Activated CD4-positive, CD25-positive, alpha-beta regulatory T cell treated with anti-CD3 and anti-CD28 coated beads, Interleukin-2, amount 50 U/mL, for 24 hours (primary cell): Measurements from ENCODE around the gene PISD.

Experiments
- ATAC-seq, 2 donors: fragments of 150-1000 bp; cut with Tn5 transposase; one replicate each; pipeline ENCODE4 v1.10.0; 2021; ENCODE audit warnings: mild to moderate bottlenecking in 1 of 2, moderate library complexity in 1 of 2

Gene PISD

DNA sequence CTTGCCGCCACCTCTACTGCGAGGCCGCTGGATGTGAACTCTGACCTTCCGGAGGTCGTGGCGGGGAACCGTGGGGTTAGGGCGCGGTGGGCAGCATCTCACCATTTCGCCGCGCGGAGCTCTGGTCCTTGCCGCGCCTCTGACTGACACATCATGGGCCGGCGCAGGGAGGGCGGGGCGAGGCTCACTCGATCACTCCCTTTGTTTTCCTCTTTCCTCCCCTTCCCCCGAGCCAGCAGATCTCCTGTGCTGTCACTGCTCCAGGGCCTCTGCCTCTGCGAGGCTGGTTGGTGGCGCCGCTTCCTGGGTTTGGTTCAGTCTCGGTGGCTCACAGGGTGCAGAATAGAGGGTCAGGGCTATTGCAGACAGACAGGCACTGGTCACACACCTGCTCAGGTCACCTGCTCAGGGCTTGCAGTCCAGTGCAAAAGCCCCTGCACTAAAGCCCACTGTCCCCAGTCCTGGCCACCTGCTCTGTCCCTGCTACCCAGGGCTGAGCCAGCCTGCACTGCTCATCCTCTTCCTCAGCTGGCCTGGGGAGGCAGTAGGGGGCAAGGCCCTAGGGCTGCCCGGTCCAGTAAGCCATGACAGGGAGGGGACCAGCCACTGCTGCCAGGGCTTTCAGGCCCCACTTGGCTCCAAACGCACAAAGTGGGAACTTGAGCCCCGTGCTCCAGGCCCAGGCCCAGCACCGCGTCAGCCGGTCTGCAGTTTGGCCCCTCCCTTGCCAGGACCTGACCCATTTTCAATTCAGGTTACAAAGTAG lies 36.2 kb downstream of the PISD start:
- ATAC-seq, result no peak

DNA sequence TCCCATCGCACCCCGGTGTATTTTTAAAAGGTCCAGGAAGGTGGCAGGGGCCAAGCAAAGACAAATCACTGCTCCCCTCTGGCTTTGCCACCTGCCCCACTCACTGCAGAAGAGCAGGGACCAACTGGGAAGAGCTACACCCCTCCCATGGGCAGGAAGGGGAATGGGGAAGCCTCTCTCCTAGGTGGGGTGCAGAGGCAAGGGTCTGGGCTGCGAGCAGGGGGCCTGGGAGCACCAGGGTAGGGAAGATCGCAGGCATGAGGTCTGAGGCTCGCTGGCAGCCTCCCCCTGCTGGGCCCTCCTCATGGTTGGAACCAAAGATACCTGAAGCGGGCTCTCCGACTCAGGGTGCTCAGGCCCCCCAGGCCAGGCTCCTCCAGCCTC lies 36.8 kb downstream of the PISD start:
- no peak for ATAC-seq

DNA sequence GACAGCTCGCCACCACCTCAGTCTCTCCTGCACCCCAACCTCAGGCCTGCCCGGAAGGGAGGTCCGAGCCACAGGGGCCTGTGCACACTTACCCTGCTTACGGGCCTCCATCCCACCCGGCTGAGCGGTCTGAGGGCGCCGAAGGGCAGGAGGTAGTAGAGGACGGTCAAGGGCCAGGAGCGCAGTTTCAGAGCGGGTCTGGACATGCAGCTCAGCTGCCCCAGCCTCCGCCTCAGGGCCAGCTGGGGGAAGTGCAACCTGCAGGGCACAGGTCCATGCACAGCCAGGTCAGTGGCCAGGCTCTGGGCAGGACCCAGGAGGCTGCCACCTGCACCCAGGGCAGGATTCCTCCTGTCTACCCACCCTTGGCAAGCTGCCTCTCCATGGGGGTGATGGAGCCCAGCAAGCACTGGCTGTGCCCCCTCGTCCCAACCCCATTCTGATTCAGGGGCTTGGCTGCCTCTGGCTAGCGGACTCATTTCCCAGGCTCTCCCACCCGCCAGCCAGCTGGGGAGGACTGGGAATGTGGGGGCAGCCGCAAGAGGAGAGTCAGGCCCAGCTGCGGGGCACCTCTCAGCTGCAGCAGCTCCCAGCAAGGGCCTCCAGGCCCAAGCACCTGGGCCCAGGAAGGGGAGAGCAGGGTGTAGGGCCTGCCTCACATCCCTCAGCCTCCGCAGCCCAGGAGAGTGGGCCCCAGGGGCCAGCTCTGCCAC lies 38.3 kb downstream of the PISD start:
- no peak for ATAC-seq

DNA sequence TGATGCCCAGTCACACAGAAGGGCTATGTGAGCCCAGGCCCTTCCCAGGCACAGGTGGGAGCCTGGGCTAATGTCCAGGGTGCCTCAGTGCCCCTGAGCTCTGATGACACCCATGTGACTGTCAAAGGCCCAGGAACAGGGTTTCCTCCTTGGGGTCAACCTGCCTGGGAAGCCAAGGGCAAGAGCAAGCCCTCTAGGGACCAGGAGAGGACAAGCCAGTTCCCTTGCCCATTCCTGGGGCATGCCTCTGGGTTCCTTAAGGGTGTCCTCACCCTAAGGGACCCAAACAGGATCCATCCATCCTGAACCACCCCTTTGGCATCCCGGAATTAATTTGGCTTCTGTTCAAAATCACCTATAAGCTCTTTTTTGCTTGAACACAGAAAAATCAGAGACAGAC lies 39.0 kb downstream of the PISD start:
- no peak for ATAC-seq

DNA sequence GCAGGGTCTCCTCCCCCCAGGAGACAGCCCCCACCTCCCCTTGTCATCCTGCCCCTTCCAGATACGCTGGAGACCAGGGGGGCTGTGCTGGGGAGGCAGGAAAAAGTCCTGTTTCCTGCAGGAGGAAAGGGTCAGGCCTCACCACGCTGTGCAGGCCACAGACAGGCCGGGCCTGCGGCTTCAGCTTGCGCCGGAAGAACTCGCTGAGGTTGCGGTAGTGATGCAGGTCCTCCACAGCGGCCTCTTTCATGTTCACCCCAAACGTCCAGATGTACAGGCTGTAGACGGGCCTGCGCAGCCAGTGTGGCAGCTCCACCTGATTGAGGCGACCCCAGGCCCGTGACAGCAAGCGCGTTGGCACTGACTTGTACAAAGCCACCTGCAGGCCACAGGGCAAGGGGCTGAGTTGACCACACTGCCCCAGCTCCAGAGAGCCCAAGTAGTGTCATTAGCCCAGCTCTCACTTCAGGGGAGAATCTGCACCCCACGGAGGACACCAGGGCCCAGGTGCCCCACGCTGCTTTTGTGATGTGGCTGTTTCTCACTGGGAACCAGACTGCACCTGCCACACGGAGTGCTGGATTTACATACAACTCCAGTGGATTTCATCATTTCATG lies 40.4 kb downstream of the PISD start:
- no peak for ATAC-seq

DNA sequence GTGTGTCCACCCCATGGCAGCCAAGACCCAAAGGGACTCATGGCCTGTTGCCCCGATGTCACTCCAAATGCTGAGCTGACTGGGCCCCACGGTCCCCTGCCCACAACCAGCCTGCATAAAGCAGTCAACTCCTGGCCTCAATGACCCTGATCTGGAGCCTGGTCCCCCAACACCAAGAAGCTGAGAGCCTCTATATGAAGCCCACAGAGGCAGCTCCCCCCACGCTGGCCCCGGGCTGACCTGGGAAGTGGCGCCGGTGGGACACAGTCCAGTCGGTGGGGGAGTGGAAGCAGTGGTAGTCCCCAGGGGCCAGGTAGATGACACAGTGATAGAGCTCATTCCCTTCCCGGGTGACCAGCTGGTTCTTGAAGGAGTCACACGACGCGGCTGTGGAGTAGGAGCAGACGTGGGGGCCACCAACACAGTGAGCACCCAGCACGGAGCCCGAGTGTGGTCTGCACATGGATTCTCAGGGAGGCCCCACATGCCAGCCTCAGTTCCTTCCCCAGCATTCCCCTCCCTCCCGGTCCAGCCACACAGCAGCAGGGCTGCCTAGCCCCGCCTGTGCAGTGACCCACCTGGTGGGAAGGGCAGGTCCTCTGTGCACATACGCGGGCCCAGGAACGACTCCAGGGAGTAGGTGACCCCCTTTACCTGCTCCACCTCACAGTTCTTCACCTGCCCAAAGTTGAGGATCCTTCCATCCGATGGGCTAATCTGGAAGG lies 41.1 kb downstream of the PISD start:
- ATAC-seq, result no peak

DNA sequence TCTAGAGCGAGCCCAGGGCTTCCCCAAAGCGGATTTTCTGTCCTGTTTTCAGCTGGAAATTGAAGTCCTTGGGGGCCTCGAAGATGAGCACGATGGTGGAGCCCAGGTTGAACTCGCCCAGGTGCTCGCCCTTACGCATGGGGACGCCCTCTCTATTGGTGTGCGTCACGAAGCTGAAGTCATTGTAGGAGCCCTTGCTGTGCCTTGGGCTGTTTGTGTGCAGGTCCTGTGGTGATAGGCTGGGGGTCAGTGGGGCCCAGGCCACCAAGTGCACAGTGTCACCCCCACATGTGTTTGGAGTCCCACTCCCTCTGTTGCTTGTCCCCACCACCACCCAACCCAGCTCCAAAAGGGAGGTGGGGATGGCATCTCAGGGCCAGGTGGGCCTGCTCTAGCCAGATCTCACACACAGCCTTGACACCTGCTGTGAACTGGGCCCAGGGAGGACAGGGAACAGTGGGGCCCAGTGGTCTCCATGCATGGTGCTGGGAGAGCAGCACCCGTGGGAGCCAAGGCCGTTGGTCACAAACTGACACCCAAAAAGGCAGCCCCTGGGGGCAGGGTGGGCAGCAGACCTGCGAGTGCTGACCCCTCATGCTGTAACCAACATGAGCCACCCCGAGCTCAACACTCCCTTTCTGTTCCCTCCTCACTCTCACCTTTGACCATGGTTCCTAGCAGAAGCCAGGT lies 42.3 kb downstream of the PISD start:
- no peak for ATAC-seq

DNA sequence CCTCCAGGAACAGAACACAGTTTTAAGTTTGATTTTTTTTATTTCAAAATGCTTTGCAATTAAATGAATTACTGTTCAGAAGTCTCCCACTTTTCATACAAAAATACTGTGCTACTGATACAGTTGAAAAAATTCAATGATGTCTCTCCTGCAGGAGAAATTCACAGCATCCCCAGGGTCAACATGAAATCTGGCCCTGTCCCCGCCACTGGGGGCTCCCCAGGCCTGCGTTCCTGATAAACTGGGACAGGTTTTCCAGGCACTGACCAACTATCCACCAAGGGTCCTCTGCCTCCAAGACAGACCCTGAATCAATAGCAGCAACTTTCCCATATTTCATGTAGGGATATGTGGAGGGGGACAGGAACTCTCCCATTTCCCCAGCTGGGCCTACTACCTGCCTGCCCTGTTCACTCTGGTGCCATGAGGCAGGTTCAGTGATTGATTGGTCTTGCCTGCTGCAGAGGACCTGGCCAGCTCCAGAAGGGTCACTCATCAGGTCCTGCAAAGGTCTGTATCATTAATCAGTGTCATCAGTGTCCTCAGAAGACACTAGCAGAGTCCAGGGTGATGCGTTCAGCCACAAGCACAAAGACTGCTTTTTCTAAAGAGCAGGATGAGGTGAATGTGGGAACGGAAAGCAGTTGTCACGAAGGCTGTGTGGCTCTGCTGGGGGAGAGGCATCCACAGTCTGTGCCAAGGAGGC lies 43.4 kb downstream of the PISD start:
- ATAC-seq, result no peak

DNA sequence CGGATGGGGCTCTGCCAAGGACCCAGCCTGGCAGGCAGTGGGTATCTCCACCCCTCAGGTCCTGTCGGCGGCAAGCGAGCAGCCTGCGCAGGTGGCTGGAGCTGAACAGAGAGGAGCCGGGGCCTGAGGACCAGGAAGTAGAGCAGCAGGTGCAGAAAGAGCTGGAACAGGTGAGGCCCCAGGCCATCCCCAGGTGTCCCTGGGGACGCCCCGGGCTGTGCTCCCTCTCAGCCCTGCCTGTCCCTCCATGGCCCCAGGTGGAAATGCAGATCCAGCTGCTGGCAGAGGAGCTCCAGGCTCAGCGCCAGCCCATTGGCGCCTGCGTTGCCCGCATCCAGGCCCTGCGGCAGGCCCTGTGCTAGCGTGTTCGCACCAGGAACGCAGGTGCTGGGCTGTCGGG lies 44.0 kb downstream of the PISD start:
- ATAC-seq, result no peak

DNA sequence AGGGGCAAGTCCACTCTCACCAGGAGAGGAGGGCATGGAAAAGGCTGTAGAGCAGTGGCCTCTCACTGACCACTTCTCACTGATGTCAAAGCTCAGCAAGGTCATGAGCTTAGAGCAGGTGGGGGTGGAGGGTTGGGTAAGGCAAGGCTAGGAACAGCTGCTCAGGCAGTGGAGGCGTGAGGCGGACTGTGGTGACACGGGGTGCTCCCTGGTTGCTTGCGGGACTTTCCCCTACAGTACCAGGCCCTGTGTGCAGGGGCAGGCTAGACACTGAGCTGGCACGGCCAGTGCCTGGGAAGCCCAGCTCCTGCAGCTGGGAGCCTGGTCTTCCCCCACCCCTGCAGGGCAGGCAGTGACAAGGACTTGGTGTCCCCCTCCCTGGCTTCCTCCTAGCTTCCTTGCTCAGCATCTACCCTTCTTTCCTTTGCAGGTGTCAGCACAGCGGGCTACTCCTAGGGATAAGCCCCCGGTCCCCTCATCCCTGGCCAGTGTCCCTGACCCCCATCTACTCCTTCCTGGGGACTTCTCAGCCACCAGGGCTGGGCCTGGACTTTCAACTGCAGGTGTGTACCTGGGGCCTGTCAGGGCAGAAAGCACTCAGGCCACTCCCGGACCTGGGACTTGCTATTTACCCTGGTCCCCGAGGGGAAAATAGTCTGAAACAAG lies 45.6 kb downstream of the PISD start:
- ATAC-seq, result peak; percentile 75 to 78

DNA sequence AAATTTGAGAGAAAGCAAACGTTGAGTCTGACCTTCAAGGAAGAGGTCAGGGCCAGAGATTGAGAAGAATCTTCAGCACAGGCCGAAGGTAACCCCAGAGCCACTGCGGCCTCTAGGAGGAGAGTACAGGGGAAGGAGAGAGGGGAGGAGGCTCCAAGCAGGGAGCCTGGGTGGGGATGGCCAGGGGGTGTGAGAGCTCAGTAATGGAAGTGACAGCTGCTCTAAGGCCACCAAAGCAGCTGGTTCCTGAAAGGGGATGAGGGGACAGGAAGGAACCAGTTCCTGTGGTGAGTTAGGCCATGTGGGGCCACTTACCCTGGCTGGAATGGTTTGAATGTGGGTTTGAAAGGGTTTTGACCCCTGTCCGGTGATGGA lies 46.1 kb downstream of the PISD start:
- no peak for ATAC-seq

DNA sequence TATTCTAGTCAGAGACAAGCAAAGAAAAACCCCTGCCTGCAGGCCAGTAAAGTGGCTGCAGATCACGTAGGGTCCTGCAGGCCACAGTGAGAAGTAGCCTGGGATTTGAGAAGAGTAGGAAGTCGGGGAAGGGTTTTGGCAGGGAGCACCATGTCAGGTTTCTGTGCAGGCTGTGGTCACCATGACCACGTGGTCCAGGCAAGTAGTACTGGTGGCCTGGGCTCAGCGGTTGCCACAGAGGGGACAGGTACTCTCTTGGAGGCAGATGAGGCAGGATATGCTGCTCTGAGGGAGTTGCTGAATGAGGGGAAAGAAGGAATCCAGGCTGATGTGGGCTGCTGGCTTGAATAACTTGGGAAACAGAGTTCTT lies 46.5 kb downstream of the PISD start:
- ATAC-seq, result no peak

DNA sequence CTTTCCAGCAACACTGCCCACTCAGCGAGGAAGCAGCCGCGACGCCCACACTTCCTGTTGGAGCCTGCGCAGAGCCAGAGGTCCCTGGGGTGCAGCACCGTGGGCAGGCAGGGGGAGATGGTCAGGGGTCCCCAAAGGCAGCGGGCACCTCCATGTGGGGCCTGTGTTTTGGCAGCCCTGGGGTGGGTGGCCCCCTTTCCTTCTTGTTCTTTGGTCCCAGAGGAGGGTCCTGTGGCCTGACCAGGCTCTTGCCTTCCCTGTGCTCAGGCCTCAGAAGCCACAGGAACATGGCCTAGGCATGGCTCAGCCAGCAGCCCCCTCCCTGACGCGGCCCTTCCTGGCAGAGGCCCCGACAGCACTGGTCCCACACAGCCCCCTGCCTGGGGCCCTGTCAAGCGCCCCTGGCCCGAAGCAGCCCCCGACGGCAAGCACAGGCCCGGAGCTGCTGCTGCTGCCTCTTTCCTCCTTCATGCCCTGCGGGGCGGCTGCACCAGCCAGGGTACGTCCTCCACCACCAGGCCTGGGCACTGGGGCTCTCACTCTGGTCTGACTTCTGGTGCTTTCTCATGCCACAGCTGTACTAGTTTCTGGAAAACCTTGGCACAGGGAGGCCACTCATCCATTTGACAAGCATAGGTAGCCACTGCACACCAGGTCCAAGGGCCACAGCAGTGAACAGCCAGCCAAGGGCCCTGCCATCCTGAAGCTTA lies 47.1 kb downstream of the PISD start:
- no peak for ATAC-seq

DNA sequence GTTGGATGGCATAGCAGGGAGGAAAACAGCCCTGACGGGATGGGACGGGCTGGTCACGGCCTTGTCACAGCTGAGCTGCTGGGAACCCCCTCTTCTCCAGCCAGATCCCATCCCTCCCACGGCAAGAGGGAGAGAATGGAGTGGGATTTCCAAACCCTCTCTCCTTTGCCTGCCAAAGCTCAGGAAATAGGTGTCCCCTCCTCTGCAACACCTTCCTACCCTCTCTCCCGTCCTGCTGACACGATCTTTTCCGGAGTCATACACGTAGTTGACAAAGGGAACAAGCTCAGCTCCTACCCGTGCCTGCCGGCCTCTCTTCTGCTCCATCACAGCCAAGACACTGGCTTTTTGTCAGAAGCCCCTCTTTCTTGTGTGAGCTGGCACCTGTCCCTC lies 48.1 kb downstream of the PISD start:
- no peak for ATAC-seq

DNA sequence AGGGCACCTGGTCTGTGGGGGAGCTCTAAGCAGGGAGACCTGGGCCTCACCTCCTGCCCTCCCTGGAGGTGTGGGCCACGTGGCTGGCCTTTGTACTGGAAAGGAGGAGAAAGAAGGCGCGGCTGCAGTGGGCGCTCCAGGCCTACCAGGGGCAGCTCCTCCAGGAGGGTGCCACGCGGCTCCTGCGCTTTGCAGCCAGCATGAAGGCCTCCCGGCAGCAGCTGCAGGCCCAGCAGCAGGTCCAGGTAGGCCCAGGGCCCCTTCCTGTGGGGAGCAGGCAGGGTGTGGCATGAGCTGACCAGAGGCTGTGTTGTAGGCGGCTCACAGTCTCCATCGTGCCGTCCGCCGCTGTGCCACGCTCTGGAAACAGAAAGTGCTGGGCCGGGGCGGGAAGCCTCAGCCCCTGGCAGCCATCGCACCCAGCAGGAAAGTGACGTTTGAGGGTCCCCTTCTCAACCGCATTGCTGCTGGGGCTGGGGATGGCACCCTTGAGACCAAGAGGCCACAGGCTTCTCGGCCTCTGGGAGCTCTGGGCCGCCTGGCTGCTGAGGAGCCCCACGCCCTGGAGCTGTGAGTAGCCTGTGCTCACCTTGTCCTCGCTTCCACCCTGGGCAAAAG lies 48.6 kb downstream of the PISD start:
- ATAC-seq, result no peak

DNA sequence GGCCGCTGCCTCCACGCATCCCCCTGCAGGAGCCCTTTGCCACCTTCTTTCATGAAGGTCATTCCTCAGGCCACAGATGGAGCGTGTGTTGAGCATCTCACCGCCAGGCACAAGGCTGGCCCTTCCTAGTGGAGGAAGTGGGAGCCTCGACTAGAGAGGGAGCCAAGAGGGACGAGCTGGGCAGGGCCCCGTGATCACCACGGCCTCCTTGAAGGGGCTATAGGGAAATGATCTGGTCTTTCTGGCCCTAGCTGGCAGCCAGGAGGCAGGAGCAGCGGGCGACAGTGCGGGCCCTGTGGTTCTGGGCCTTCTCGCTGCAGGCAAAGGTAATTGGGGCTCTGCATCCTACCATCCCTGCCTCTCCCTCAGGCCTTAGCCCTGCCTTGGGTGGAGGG lies 49.1 kb downstream of the PISD start:
- no peak for ATAC-seq

DNA sequence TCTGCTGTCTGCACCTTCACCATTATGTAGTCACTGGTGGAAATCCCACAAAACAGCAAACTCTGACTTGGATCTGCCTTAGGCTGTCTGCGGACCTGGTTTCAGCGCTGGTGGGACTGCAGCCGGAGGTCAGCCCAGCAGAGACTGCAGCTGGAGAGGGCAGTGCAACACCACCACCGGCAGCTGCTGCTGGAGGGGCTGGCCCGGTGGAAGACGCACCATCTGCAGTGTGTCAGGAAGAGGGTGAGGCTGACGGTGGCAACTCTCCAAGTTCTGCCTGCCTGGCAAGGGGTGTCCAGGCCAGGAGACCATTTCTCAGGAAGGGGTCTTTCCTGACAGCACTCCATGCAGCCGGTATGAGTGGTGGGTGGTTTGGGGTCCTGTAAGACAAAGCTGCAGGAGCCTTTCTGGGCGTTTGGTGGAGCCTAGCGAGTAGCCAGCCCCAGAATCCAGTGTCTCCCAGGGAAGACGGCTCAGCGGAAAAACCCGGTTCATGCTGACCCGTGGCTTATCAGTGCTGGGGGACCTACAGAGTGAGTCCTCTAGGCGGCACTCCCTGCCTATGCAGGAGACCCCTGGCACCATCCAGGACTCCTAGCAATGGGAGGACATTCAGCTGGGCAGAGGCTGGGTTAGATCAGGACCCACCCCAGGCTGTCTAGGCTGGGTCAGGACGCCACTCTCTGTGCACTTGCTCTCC lies 50.8 kb downstream of the PISD start:
- no peak for ATAC-seq

DNA sequence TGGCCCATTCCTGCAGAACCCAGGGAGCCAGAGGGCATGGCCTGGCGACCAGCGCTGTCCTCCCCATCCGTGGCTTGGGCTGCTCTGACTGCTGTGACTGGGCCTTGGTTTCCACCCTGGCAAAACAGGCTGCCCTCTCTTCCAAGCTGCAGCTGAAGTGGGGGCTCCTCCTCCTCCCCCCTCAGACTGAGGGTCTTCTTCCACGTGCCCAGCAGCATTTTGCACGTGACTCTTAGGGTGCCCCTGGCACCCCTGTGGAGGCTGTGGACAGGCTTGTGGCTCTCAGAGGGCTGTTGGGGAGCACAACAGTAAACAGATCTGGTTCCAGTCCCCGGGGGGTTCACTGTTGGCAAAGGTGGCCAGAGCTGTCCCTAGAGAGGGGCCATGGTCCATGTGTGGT lies 51.4 kb downstream of the PISD start:
- no peak for ATAC-seq

DNA sequence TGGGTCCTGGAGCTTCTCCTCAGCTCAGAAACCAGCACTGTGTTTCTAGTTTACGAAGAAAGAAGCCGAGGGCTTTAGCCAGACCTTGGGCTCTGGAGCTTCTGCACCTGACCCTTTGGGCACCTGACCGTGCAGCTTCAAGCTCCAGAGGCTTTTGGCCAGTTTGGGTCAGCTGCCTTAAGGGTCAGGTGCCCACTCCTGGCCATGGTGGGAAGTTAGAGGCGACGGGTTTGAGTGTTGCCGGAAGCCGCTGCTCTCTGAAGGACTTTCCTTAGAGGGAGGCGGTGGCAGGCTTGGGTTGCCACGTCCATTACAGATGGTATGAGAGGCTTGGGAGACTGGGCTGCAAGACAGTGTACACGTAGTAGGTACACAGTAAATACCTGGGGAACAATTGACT lies 52.3 kb downstream of the PISD start:
- ATAC-seq, result no peak

DNA sequence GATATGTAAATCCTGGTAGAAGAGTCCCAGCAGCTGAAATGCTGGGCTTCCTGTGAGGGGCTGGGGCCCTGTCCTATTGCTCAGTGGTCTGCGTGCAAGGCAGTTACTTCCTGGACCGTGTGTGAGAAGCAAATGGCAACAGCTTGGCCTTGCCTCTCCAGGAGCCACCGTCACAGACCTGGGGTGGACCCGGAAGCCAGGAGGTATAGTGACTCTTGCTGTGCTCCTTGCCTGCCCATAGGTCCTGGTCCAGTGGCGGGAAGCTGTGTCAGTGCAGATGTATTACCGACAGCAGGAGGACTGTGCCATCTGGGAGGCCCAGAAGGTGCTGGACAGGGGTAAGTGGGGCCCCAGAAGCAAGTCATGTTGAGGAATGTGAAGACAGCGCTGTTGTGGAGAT lies 54.3 kb downstream of the PISD start:
- no peak for ATAC-seq
